Measurements from ENCODE around the gene CCL23.
"Not testable (repeated sequence)": the region's sequence is repeated elsewhere in the genome, so short reads cannot be mapped to it uniquely, and the experiment has no call there.

The CCL23 gene

GRCh38 chr17:36017799-36018198, at the start of gene CCL23:
Gene CCL23 (minus strand): TSS chr17:36017972. CDS start chr17:36017897, 75 bp downstream.
- DNase-seq = no peak

DNA sequence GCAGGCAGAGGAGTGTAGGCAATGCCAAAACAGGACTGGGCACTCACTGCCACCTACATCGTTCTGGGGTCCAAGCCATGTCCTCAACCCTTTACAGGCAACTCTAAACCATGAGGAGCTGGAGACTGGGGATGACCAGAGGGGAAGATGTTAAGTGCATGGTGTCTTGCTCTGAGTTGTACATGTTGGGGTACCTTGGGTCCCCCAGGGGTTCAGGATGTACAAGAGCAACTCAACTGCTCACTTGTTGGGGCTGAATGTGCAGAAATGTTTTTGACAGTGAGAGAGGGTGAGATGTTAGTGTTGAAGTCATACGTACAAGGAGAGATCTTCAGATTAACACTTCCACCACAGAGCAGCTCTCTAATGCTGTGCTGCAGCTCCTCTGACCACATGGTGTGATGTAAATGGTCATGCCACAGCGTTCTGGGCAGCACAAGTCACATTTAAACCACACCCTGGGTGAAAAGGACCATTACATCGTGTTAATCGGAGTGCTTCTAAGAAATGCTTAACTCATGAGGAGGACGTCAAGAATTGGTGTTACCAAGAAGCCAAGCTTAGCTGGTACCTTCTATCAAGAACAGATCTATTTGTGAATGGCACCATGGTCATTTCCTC, 48.7 kb upstream of the CCL23 start:
- DNase-seq = no peak

- DNase-seq = peak; percentile 43
These were observed 46.2 kb upstream of the CCL23 start, which contains the start of gene CCL18 for GRCh38 chr17:36063786-36064541. Gene CCL18 (plus strand): TSS chr17:36064272. CDS start chr17:36064343, 71 bp downstream.

- DNase-seq = no peak
These were observed 43.0 kb upstream of the CCL23 start for GRCh38 chr17:36060816-36061215.

DNA sequence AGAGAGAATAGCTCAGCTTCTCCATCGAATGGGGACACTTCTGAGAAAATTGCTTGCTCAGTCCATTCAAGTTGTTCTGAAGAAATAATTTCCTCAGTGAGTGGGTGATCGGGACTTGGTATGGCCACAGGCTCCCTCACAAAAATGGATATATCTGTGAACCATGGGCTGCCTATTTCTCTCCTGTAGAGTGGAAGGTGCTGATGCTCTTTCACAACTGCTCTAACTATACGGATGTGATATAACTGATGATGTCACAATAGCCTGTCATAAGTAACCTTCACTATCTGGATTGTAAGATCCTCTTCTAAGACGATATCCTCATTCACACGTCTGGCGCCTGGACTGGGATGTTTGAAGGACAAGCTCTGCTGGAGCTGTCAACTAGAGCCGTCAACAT, 41.6 kb upstream of the CCL23 start:
- DNase-seq = no peak

DNA sequence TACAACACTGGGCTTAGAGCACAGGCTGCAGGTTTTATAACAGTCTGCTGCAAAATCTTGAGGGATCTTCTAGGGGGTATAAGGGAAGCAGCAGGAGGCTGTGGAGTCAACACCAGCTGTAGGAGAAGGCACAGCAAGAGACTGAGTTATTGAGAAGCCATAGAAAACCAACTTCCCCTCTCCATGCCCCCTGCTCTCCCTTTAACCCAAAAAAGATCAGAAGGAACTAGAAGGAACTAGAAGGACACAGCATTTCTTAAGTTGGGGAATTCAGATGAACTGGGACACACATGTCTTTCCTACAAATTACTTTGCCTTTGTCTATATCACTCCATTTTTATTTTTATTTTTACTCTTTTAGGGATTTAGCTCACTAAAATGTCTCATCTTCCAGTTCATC, 40.1 kb upstream of the CCL23 start:
- DNase-seq = no peak

DNA sequence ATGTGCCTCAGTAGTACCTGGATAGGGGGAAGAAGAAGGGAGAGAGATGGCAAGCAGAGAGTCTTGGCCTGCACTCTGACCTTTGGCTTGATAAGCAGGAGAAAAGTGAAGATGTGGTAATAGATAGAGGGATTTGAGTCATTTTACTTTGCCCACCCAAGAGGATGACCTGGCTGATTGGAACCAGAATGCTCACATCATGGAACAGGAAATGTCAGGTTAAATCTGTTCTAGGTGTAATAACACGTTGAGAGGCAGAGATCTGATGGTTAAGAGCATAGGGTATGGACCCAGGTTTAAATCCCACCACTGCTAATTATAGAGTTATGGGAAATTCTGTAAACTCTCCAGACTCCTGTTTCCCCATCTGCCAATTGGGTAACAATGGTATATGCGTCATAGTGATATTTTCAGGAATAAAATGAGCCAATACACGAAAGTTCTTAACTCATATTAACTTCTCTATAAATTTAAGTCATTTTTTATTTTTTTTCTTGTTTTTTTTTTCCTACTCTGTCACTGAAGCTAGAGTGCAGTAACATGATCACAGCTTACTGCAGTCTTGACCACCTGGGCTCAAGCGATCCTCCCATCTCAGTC, 38.2 kb upstream of the CCL23 start:
- no peak for DNase-seq

DNA sequence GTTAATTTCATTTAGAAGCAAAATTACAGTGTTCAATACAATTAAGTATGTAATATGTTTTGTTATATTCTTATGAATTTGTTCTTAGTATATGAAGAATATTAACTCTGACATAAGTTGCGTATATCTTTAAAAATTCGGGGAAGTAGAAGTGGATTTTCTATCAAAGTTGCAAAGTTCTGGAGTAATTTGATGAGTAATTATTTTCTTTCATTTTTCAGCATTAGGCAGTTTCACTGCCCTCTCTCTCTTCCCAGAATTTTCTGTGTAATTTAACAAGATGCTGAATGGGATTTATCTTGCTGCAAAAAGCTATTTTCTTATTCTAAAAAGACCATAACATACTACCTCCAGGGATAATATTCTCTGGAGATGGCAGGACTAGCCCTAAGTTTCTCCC, 37.4 kb upstream of the CCL23 start:
- DNase-seq = no peak

DNA sequence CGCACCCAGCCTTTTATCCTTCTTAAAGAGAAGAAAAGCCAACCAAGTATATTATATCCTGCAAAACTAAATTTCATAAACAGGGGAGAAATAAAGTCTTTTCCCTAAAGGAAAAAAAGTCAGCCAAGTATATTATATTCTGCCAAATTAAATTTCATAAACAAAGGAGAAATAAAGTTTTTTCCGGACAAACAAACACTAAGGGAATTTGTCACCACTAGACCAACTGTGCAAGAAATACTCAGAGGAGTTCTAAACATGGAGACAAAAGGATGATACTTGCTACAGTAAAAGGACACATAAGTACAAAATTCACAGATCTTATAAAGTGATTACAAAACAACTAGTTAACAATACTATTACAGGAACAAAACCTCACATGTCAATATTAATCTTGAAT, 31.9 kb upstream of the CCL23 start:
- DNase-seq = no peak

DNA sequence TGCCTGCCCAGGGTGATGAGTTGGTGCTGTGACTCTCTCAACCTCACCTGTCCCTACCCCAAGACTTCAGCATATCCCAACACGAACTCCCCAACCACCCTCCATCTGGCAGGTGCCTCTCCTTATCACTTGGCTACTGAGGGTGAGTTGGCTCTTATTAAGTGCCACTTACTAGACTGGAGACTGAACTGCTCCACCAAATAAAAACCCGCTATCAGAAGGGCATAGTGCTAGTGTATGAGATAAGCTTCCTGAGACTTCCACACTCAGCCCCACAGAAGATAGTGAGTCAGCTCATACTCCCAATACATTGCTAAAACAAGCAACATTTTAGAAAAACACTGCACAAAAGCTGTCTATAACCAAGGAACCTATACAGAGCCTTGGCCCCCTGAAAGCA, 30.3 kb upstream of the CCL23 start:
- DNase-seq = no peak

- no peak for DNase-seq
These were observed 18.5 kb upstream of the CCL23 start for GRCh38 chr17:36036235-36036634.

GRCh38 chr17:36034127-36034526, 16.4 kb upstream of the CCL23 start:
- DNase-seq = no peak

DNA sequence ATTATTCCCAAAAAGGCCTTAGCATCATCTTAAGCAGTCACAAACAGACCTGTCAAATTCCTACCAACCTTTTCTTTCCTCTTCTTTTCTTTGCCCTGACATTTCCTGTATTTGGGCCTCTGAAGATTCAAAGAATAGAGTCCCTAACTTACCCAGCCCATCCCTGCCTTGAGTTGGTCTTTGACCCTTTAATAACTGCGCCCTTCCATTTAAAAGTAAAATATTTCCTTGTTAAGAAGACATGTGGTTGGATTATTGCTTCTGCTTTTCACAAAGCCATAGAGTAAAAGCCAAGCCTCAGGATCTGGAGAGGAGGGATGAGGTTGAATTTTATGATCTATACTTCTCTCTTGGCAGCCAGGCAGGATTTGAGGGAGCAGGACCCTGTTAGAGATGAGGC, 13.2 kb upstream of the CCL23 start:
- no peak for DNase-seq

DNA sequence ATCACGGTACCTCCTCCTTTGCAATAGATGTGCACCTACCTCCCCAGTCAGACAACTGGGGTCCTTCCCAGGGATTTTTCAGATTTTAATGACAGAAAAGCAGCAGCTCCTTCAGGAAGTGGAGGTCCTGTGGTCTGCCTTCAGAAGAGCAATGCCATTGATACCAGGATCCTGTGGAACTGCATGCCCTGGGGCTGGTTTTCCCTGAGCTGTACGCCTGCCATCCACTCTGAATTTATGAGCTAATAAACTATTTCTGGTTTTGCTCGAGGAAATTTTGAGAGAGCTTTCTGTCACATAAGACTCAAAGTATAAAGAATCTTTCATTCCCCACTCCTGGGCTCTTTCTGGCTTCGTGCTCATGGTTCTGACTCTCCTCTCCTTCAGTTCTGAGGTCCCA, 10.0 kb upstream of the CCL23 start:
- DNase-seq = no peak

DNA sequence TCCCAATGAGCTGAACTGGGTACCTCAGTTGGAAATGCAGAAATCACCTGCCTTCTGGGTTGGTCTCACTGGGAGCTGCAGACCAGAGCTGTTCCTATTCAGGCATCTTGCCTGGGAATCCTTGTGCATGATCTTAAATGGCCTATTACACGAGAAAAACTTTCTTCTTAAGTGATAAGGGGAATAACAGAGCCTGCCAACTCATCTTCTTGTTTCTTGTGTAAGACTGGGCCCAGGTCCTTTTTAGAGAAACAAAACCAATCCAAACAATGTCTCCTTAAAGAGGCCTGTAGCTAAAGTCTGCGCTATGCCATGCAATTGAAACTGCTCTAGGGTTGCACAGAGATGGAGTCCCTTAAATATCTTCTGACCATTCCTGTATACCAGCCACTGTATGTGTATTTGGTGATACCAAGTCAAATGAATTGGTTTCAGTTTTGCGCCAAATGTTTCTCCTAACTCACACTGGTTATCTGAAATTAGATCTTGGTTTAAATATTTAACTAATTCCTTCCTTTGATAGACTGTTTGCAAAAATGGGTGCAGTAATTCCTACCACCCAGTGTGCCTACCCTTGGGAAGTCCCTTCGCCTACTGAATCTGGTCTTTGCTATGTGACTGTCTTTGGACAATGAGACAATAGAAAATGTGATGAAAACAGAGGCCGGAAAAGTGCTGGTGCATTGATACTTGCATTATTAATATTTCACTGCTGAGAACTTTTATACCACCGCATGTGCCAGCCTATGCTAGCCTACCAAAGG, 6.5 kb upstream of the CCL23 start:
- DNase-seq = no peak

- DNase-seq = no peak
These were observed 1.7 kb upstream of the CCL23 start for GRCh38 chr17:36019423-36019822.

- DNase-seq = no peak
These were observed 1.2 kb downstream of the CCL23 start for GRCh38 chr17:36016555-36016954.

DNA sequence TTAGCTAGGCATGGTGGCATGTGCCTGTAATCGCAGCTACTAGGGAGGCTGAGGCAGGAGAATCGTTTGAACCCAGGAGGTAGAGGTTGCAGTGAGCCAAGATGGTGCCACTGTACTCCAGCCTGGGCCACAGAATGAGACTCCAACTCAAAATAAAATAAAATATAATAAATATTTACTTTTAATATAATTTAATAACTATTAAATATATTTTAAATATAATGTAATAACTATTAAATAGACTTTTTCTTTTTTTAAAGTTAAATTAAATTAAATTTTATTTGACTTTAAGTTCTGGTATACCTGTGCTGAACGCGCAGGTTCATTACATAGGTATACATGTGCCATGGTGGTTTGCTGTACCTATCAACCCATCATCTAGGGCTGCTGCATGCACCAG, 1.9 kb downstream of the CCL23 start:
- not testable (repeated sequence) for DNase-seq

DNA sequence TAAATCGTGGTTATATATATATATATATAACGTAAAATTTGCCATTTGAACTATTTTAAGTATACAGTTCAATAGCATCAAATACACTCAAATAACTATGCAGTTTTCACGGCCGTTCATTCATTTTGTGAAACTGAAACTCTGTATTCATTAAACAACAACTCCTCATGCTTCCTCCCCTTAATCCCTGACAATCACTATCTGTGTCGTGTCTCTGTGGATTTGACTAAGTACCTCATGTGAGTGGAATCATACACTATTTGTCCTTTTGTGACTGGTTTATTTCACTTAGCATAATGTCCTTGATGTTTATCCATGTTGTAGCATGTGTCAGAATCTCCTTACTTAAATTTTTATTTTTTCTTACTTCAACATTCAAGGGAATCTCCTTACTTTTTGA, 2.8 kb downstream of the CCL23 start:
- no peak for DNase-seq

GRCh38 chr17:36011201-36011600, 6.6 kb downstream of the CCL23 start:
- DNase-seq = no peak

GRCh38 chr17:36008998-36009665, 8.6 kb downstream of the CCL23 start:
- peak; percentile 48 for DNase-seq

DNA sequence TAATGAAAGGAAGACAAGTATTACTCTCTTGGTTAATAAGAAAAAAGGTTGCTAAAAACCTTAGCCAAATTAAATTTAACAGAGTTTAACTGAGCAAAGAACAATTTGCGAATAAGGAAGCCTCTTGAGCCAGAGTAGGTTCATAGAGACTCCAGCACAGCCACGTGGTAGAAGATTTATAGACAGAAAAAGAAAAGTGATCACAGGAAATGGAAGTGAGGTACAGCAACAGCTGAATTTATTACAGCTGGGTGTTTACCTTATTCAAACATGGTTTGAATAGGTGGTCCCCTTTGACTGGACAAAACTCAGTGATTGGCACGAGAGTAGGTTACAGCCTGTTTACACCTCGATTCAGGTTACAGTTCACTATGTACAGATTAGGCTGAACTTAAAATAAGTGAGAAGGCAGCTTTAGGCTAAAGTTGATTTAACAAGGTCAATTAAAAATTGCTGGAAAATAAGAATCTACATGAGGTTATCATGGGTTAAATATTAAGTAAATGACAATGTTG, 13.1 kb downstream of the CCL23 start:
- DNase-seq = no peak

GRCh38 chr17:36002631-36003030, 15.1 kb downstream of the CCL23 start:
- no peak for DNase-seq

Data from NCI-H82 (cell line).